Astrocyte of the cerebellum (primary cell): ENCODE measurements around the gene GPR158.

Experiments used
- DNase-seq: peaks from one replicate; pipeline ENCODE4 v3.0.0-alpha.2; 2011; ENCODE audit warnings: low read depth
- H3K4me3 ChIP-seq: 2 replicates; pipeline ENCODE4 v1.5.1; 2011; ENCODE audit warnings: mild to moderate bottlenecking, low read depth, low read length, moderate library complexity
- CTCF ChIP-seq: IDR thresholded peaks from 2 replicates; pipeline ENCODE4 v1.5.1; 2012; ENCODE audit warnings: low read length, low read depth, moderate library complexity, mild to moderate bottlenecking; ENCODE audit errors: missing control alignments
- in situ Hi-C: cut with HindIII; loops from 2 replicates; pipeline ENCODE4 v1.10.0; 2017; ENCODE audit warnings: low sequenced_read_pairs

GPR158 gene

GRCh38 chr10:25552283-25552919, 377.6 kb downstream of the GPR158 start:
- in situ Hi-C loops, result no loop called here
- no peak for TF ChIP-seq CTCF
- no peak overlapping the region for H3K4me3 ChIP-seq
- DNase-seq, result no peak

- in situ Hi-C loops, result no loop called here
- no peak overlapping the region for H3K4me3 ChIP-seq
- TF ChIP-seq CTCF, result no peak
- DNase-seq, result no peak
Observed at GRCh38 chr10:25555865-25556264, 381.1 kb downstream of the GPR158 start.

GRCh38 chr10:25556457-25556856, 381.7 kb downstream of the GPR158 start:
- peak; percentile 90 for DNase-seq
- no peak for TF ChIP-seq CTCF
- in situ Hi-C loops, result no loop called here
- no peak overlapping the region for H3K4me3 ChIP-seq

GRCh38 chr10:25557136-25557535, 382.3 kb downstream of the GPR158 start:
- no peak for DNase-seq
- in situ Hi-C loops, result no loop called here
- H3K4me3 ChIP-seq, result no peak overlapping the region
- no peak for TF ChIP-seq CTCF

- in situ Hi-C loops, result no loop called here
- no peak for TF ChIP-seq CTCF
- no peak overlapping the region for H3K4me3 ChIP-seq
- no peak for DNase-seq
Observed at GRCh38 chr10:25561758-25562157, 387.0 kb downstream of the GPR158 start.

GRCh38 chr10:25562547-25562946, 387.7 kb downstream of the GPR158 start:
- no peak overlapping the region for H3K4me3 ChIP-seq
- in situ Hi-C loops, result no loop called here
- TF ChIP-seq CTCF, result no peak
- no peak for DNase-seq
